ENCODE data around the gene PTCRA. TPM values are rescaled to one million over a fixed set of nuclear protein-coding genes. Genes with fewer than 3 reads are reported as not detected.

The PTCRA gene
- total RNA-seq, 1 experiment from 2014 or later = not detected

- RAD21 ChIA-PET (ENCODE audit: low non-redundant PET in 1 of 2, low total read pairs in 2 of 2, uncharacterized antibody in 2 of 2, unreplicated experiment in 2 of 2) = no interaction called here
- Histone ChIP-seq H3K27me3 (ENCODE audit: insufficient read depth, low read length) (no peaks in the 10 kb centered on the region), H3K4me3 (replicated peaks in 1 of 2; ENCODE audit: low read depth in 1 of 2, low read length in 2 of 2) (no peak overlapping the region), H2AFZ (ENCODE audit: low read depth, low read length, poor library complexity, severe bottlenecking) (no peak overlapping the region), H3K9me2 (ENCODE audit: insufficient read depth) (no peaks in the 10 kb centered on the region), H3K36me3 (ENCODE audit: control insufficient read depth in 1 of 2, insufficient read depth in 2 of 2, low read length in 2 of 2) (no peaks in the 10 kb centered on the region), H3K27ac (ENCODE audit: low read depth, low read length) (no peak overlapping the region), H3K79me2 (ENCODE audit: insufficient read depth, low read length) (no peaks in the 10 kb centered on the region), H3K4me1 (ENCODE audit: control insufficient read depth in 1 of 2, insufficient read depth in 2 of 2, low read length in 2 of 2) (peaks cover 0 to 11% of the 10 kb centered on the region in 2 experiments; a peak in 3 of 4 replicates), H3K4me2 (ENCODE audit: low read length) (peak overlapping the region; percentile 45), H3K9me3 (ENCODE audit: control insufficient read depth in 1 of 2, insufficient read depth in 1 of 2, low read depth in 1 of 2, low read length in 2 of 2) (no peaks in the 10 kb centered on the region), H3K9ac (ENCODE audit: low read length) (no peak overlapping the region), H4K20me1 (ENCODE audit: insufficient read depth) (no peaks in the 10 kb centered on the region)
- intact Hi-C loops (cut with micrococcal nuclease) = loop anchor here (1.0 to 2.0 kb wide), 4 partner anchors 173 to 824 kb away; no protein-coding TSS in a partner anchor
- ATAC-seq (no peak), DNase-seq (ENCODE audit: low read depth, low spot score) (peak; percentile 64)
- TF ChIP-seq POLR2A (IDR thresholded peaks at IDR 0.05; ENCODE audit: borderline replicate concordance, extremely low read depth, insufficient read depth, insufficient read length) = no peak
- no peak for TF ChIP-seq ATF3 (IDR thresholded peaks at IDR 0.05)
- no peak for TF ChIP-seq EZH2 (IDR thresholded peaks at IDR 0.05)
- TF ChIP-seq FOSL1 (IDR thresholded peaks at IDR 0.05; ENCODE audit: low read depth) = no peak
- TF ChIP-seq JUND (IDR thresholded peaks at IDR 0.05) = no peak
- TF ChIP-seq CTCF (IDR thresholded peaks at IDR 0.05 in 2 of 3, conservative IDR thresholded peaks at IDR 0.05 in 1 of 3; ENCODE audit: borderline replicate concordance in 1 of 3, insufficient read depth in 1 of 3, low read depth in 2 of 3, low read length in 2 of 3) = peak; percentile 57 to 82 (median 72)
- TF ChIP-seq ZFX (IDR thresholded peaks at IDR 0.05) = no peak
- TF ChIP-seq CEBPB (IDR thresholded peaks at IDR 0.05; ENCODE audit: low read depth) = no peak
- no peak for TF ChIP-seq POLR2AphosphoS5 (IDR thresholded peaks at IDR 0.05; ENCODE audit: low read depth, low read length)
- peak; percentile 85 for TF ChIP-seq RAD21 (IDR thresholded peaks at IDR 0.05; ENCODE audit: low read depth)
- no TSS peak for BruUV-seq (replicated peaks)
- POLR2A ChIA-PET = interaction anchor here (1.0 kb wide), 1 partner anchor 237 kb away, joined by 3 read pairs; no protein-coding TSS in a partner anchor
- CTCF ChIA-PET = interaction anchor here (0.9 to 1.0 kb wide), 3 partner anchors 172 to 1112 kb away, joined by 3 read pairs; partner anchors contain the start of gene TOMM6
These were observed 16.9 kb upstream of the PTCRA start for GRCh38 chr6:42898891-42899361.
